Esophagus muscularis mucosa (tissue), 4 donors: ENCODE measurements around the gene BARX1. TPM values are rescaled to one million over a fixed set of nuclear protein-coding genes. Genes with fewer than 3 reads are reported as not detected.

Experiments
- DNase-seq: peaks from one replicate; pipeline ENCODE4 v3.0.0-alpha.2; 2017; ENCODE audit errors: extremely low spot score
- H3K27ac ChIP-seq, 4 donors: fragments of 200-600 bp; sonication (generic); replicated peaks in 1 of 4; 1 replicate in 3 of 4; 2 replicates in 1 of 4; pipeline ENCODE4 v1.5.1; 2016 to 2019; ENCODE audit warnings: mild to moderate bottlenecking in 1 of 4
- H3K27me3 ChIP-seq, 4 donors: fragments of 200-600 bp; sonication (generic); one replicate each; pipeline versions ENCODE4 v1.5.1 to v1.6.0; 2016 to 2019
- H3K36me3 ChIP-seq, 4 donors: fragments of 200-600 bp; sonication (generic); one replicate each; pipeline ENCODE4 v1.5.1; 2016 to 2019
- H3K4me1 ChIP-seq, 4 donors: fragments of 200-600 bp; sonication (generic); one replicate each; pipeline ENCODE4 v1.5.1; 2016 to 2019
- H3K4me3 ChIP-seq, 4 donors: fragments of 200-600 bp; sonication (generic); 1 replicate in 2 of 4; 2 replicates in 2 of 4; pipeline ENCODE4 v1.5.1; 2016 to 2019; ENCODE audit warnings: mild to moderate bottlenecking in 4 of 4, moderate library complexity in 1 of 4
- H3K9me3 ChIP-seq, 4 donors: fragments of 200-600 bp; sonication (generic); 1 replicate in 3 of 4; 2 replicates in 1 of 4; pipeline ENCODE4 v1.5.1; 2016 to 2019
- EP300 ChIP-seq: sonication (generic); formaldehyde crosslinking; IDR thresholded peaks from one replicate; pipeline ENCODE4 v1.6.1; 2017; ENCODE audit warnings: antibody characterized with exemption
- POLR2A ChIP-seq: fragments of 450-650 bp; IDR thresholded peaks from one replicate; pipeline ENCODE4 v1.6.1; 2017; ENCODE audit warnings: antibody characterized with exemption, moderate library complexity, mild to moderate bottlenecking, low read depth
- POLR2AphosphoS5 ChIP-seq, 2 donors: sonication (generic); formaldehyde crosslinking; IDR thresholded peaks; one replicate each; pipeline ENCODE4 v1.6.1; 2017; ENCODE audit warnings: antibody characterized with exemption in 2 of 2
- WGBS: methylation state at CpG from one replicate; pipeline ENCODE4 v1.1.5; 2018; 5-methylcytosine and 5-hydroxymethylcytosine counted together
- intact Hi-C: fragments of 100-400 bp; cut with DNase I; formaldehyde crosslinking; loops from one replicate; pipeline ENCODE4 v1.15.1; 2023
- total RNA-seq, 4 donors: library from RNA; depleted of rRNA; stranded (reverse); fragments of >200 nt; gene quantifications; one replicate each; pipeline versions ENCODE4 v1.1.0 to v1.2.1, GENCODE V29; 2016
- TF ChIP-seq, protein P1 (sequence below), 3 experiments: fragments of 200-600 bp in 2 of 3; fragments of 450-650 bp in 1 of 3; sonication (generic) in 2 of 3; IDR thresholded peaks; one replicate each; pipeline ENCODE4 v1.5.1; 2017 to 2019; ENCODE audit warnings: antibody characterized with exemption in 3 of 3, mild to moderate bottlenecking in 2 of 3, moderate library complexity in 1 of 3

The BARX1 gene, protein sequence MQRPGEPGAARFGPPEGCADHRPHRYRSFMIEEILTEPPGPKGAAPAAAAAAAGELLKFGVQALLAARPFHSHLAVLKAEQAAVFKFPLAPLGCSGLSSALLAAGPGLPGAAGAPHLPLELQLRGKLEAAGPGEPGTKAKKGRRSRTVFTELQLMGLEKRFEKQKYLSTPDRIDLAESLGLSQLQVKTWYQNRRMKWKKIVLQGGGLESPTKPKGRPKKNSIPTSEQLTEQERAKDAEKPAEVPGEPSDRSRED
- under 1 TPM in 1 of 4 donors, not detected in 3; 0.42 TPM for total RNA-seq

DNA sequence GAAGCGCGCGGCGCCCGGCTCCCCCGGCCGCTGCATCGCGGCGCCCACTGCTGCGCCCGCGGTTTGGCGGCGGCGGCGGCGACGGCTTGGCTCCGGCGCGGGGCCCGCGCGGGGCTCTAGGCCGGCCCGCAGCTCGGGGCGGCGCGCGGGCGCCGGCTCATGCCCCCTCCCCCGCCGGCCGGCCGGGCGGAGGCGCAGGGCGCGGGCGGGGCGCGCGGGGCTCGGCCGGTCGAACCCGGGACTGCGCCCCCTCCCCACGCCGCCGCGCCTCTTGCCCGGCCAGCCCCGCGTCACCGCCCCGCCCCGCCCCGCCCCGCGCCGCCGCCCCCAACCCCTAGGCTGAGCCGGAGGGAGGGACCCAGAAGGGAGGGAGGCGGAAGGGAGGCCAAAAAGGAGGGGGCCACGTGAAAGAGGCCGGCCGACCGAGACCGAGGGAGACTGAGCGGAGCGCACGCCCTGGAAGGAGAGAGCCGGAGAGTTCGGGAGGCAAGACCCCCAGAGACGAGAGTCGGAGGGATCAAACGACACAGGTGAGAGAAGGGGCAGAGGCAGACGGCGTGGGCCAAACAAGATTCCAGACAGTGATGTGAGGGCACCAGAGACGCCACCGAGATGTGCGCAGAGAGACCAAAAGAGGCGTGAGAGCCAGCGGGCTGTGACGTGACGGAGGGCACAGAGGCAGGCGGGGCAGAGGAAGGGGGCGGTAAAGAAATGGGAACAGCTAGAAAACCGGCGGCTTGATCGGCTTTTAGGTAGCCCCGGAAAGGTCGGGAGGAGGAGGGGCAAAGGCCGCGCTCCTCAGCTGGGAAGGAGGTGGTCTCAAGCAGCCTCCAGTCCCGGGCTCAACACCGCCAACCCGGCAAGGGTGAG lies at the start of gene BARX1:
TSS of gene BARX1 (minus strand) at position 245 of the 870 bp plus-strand sequence. CDS start at position 36, 209 bp downstream.
- no peak for DNase-seq
- TF ChIP-seq EP300 (no peak), POLR2AphosphoS5 (IDR thresholded peaks at IDR 0.05) (no peak), POLR2A (no peak)
- TF ChIP-seq, protein P1, sequence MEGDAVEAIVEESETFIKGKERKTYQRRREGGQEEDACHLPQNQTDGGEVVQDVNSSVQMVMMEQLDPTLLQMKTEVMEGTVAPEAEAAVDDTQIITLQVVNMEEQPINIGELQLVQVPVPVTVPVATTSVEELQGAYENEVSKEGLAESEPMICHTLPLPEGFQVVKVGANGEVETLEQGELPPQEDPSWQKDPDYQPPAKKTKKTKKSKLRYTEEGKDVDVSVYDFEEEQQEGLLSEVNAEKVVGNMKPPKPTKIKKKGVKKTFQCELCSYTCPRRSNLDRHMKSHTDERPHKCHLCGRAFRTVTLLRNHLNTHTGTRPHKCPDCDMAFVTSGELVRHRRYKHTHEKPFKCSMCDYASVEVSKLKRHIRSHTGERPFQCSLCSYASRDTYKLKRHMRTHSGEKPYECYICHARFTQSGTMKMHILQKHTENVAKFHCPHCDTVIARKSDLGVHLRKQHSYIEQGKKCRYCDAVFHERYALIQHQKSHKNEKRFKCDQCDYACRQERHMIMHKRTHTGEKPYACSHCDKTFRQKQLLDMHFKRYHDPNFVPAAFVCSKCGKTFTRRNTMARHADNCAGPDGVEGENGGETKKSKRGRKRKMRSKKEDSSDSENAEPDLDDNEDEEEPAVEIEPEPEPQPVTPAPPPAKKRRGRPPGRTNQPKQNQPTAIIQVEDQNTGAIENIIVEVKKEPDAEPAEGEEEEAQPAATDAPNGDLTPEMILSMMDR (IDR thresholded peaks at IDR 0.05) = no peak
- H3K4me3 ChIP-seq = peak within 1 kb of the TSS; percentile 39 to 53 (median 42)
- H3K4me1 ChIP-seq = peaks cover 62 to 83% (median 78%) of the 10 kb centered on the region in 4 donors
- H3K36me3 ChIP-seq = no peaks in the 10 kb centered on the region
- WGBS = 2% methylated on average over 31 of the region's 102 CpGs
- no peak within 1 kb of the TSS for H3K27ac ChIP-seq
- H3K27me3 ChIP-seq = peaks cover 36 to 98% (median 93%) of the 10 kb centered on the region in 4 donors
- intact Hi-C loops = no loop called here
- no peaks in the 10 kb centered on the region for H3K9me3 ChIP-seq

DNA sequence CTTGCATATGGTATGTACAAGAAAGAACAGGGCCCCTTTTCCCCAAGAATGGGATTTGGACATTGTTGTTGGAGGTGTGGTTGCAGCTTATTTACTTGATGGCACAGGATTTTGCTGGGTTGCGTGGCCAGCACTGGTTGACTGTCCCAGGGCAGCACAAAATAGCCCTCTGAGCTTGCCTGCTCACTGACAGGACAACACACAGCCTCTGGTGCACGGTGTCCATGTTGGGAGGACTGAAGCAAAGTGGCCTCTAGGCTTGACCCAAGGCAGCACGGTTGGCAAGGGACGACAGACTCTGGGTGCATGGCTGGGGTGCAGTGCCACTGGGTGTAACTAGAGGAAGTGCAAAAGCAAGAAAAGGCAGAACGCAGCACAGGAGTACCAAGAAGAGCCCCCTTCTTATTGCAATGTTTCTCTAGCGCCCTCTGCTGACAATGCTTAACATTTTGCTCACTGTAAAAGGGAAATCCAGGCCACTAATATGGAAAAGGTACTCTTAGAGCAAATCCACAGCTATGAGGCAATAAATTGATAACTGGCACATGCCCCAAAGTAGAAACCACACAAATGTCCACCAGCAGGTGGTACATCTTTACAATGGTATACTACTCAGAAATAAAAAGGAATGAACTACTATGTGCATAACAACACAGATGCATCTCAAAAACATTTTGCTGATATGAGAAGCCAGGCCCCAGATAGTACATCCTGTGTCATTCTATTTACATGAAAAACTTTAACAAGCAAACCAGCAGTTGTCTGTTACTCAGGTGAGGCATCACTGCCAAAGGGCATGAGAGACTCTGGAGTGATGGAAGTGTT lies 47.4 kb upstream of the BARX1 start:
- intact Hi-C loops = no loop called here
- Histone ChIP-seq H3K4me3 (no peak overlapping the region), H3K9me3 (no peaks in the 10 kb centered on the region), H3K4me1 (no peaks in the 10 kb centered on the region), H3K36me3 (no peaks in the 10 kb centered on the region), H3K27me3 (peaks cover 0 to 3% (median 0%) of the 10 kb centered on the region in 4 donors), H3K27ac (no peak overlapping the region)
- WGBS = 33% methylated on average over 6 of the region's 6 CpGs
- peak; percentile 81 for DNase-seq
- TF ChIP-seq EP300 = no peak
- TF ChIP-seq, protein P1 (IDR thresholded peaks at IDR 0.05) = peak; percentile 40 to 56 (median 49)

DNA sequence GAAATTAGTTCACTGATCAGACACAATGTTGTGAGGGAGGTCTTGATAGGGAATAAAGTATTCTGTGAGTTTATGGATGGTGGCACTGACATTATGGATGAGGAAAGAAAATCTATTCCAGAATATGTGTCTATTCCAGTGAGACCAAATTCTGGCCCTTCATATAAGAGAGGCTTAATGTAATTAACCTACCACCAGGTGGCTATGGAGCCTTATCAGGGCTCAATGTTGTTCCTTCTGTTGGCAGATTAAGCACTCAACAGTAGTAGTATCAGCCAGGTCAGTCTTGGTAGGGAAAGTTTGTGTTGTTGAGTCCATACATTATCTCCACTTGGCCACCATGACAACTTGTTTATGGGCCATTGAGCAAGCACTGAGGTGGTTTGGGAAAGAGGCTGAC lies 41.7 kb upstream of the BARX1 start:
- TF ChIP-seq POLR2AphosphoS5 (IDR thresholded peaks at IDR 0.05) = no peak
- TF ChIP-seq, protein P1 (IDR thresholded peaks at IDR 0.05) = no peak
- Histone ChIP-seq H3K36me3 (no peaks in the 10 kb centered on the region), H3K4me1 (no peaks in the 10 kb centered on the region), H3K27ac (no peak overlapping the region), H3K9me3 (no peaks in the 10 kb centered on the region), H3K4me3 (no peak overlapping the region), H3K27me3 (no peaks in the 10 kb centered on the region)
- intact Hi-C loops = no loop called here
- DNase-seq = peak; percentile 45

DNA sequence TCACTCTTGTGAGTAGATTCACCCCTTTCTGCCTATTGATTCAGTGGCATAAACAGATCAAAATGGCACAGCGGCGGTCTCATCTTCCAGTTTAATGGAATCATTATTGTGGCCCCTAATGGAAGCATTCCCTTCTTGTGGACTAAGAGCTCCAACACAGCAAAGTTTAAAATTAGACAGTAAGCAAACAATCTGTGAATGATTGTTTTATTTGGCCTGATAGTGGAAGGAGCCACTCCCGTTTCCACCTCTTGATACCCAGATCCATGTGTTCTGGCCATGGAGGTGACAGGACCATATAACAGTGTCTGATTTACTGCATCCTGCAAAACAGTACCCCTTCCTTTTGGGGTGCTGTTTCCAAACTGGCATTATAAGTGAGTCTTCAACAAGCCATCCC lies 41.2 kb upstream of the BARX1 start:
- H3K9me3 ChIP-seq = no peaks in the 10 kb centered on the region
- H3K4me3 ChIP-seq = no peak overlapping the region
- H3K27me3 ChIP-seq = no peaks in the 10 kb centered on the region
- intact Hi-C loops = no loop called here
- no peaks in the 10 kb centered on the region for H3K36me3 ChIP-seq
- 93% methylated on average over 3 of the region's 3 CpGs for WGBS
- H3K27ac ChIP-seq = no peak overlapping the region
- DNase-seq = no peak
- no peaks in the 10 kb centered on the region for H3K4me1 ChIP-seq
- TF ChIP-seq, protein P1 (IDR thresholded peaks at IDR 0.05) = no peak
- TF ChIP-seq POLR2AphosphoS5 (IDR thresholded peaks at IDR 0.05) = no peak
- TF ChIP-seq EP300 = no peak
- no peak for TF ChIP-seq POLR2A
